ENCODE data around the gene CDK15.
A peak's percentile ranks its signal among the peaks of the same experiment; 100 is the strongest.

Gene CDK15

GRCh38 chr2:201886504-201886903, 80.2 kb downstream of the CDK15 start:
- Histone ChIP-seq H3K9ac (no peak overlapping the region), H3K9me3 (ENCODE audit: control insufficient read depth, low read length) (no peaks in the 10 kb centered on the region), H3K79me2 (no peaks in the 10 kb centered on the region), H3K36me3 (ENCODE audit: control insufficient read depth, insufficient read depth, low read length) (no peaks in the 10 kb centered on the region), H3K4me2 (ENCODE audit: low read length) (no peak overlapping the region), H3K4me1 (peaks cover 7% of the 10 kb centered on the region), H3K27ac (no peak overlapping the region), H3K27me3 (ENCODE audit: control insufficient read depth, insufficient read depth, low read length) (no peaks in the 10 kb centered on the region), H2AFZ (no peak overlapping the region), H3K4me3 (ENCODE audit: low read depth, low read length) (no peak overlapping the region)
- TF ChIP-seq CTCF (IDR thresholded peaks at IDR 0.05), result no peak

- H3K27me3 ChIP-seq (ENCODE audit: control insufficient read depth, insufficient read depth, low read length), result no peaks in the 10 kb centered on the region
- H3K79me2 ChIP-seq, result no peaks in the 10 kb centered on the region
- H2AFZ ChIP-seq, result peak overlapping the region; percentile 31
- no peak overlapping the region for H3K27ac ChIP-seq
- peaks cover 7% of the 10 kb centered on the region for H3K4me1 ChIP-seq
- TF ChIP-seq CTCF (IDR thresholded peaks at IDR 0.05), result no peak
- H3K9ac ChIP-seq, result no peak overlapping the region
- no peaks in the 10 kb centered on the region for H3K9me3 ChIP-seq (ENCODE audit: control insufficient read depth, low read length)
- H3K4me3 ChIP-seq (ENCODE audit: low read depth, low read length), result no peak overlapping the region
- peak overlapping the region; percentile 53 for H3K4me2 ChIP-seq (ENCODE audit: low read length)
- no peaks in the 10 kb centered on the region for H3K36me3 ChIP-seq (ENCODE audit: control insufficient read depth, insufficient read depth, low read length)
Measured at GRCh38 chr2:201887773-201888425, 81.6 kb downstream of the CDK15 start.

GRCh38 chr2:201888426-201888800, 82.1 kb downstream of the CDK15 start:
- TF ChIP-seq CTCF (IDR thresholded peaks at IDR 0.05), result no peak
- Histone ChIP-seq H3K79me2 (no peaks in the 10 kb centered on the region), H3K27ac (no peak overlapping the region), H2AFZ (peak overlapping the region; percentile 31), H3K9me3 (ENCODE audit: control insufficient read depth, low read length) (no peaks in the 10 kb centered on the region), H3K4me2 (ENCODE audit: low read length) (peak overlapping the region; percentile 53), H3K4me1 (peaks cover 7% of the 10 kb centered on the region), H3K36me3 (ENCODE audit: control insufficient read depth, insufficient read depth, low read length) (no peaks in the 10 kb centered on the region), H3K4me3 (ENCODE audit: low read depth, low read length) (no peak overlapping the region), H3K27me3 (ENCODE audit: control insufficient read depth, insufficient read depth, low read length) (no peaks in the 10 kb centered on the region), H3K9ac (no peak overlapping the region)

GRCh38 chr2:201890453-201890852, 84.1 kb downstream of the CDK15 start:
- Histone ChIP-seq H3K36me3 (ENCODE audit: control insufficient read depth, insufficient read depth, low read length) (no peaks in the 10 kb centered on the region), H2AFZ (no peak overlapping the region), H3K4me3 (ENCODE audit: low read depth, low read length) (no peak overlapping the region), H3K27me3 (ENCODE audit: control insufficient read depth, insufficient read depth, low read length) (no peaks in the 10 kb centered on the region), H3K9ac (no peak overlapping the region), H3K79me2 (no peaks in the 10 kb centered on the region), H3K4me1 (no peaks in the 10 kb centered on the region), H3K4me2 (ENCODE audit: low read length) (no peak overlapping the region), H3K9me3 (ENCODE audit: control insufficient read depth, low read length) (no peaks in the 10 kb centered on the region), H3K27ac (no peak overlapping the region)
- no peak for TF ChIP-seq CTCF (IDR thresholded peaks at IDR 0.05)

- no peaks in the 10 kb centered on the region for H3K4me1 ChIP-seq
- H2AFZ ChIP-seq, result no peak overlapping the region
- H3K27me3 ChIP-seq (ENCODE audit: control insufficient read depth, insufficient read depth, low read length), result no peaks in the 10 kb centered on the region
- H3K27ac ChIP-seq, result no peak overlapping the region
- H3K36me3 ChIP-seq (ENCODE audit: control insufficient read depth, insufficient read depth, low read length), result no peaks in the 10 kb centered on the region
- no peaks in the 10 kb centered on the region for H3K79me2 ChIP-seq
- H3K4me2 ChIP-seq (ENCODE audit: low read length), result no peak overlapping the region
- H3K4me3 ChIP-seq (ENCODE audit: low read depth, low read length), result no peak overlapping the region
- no peaks in the 10 kb centered on the region for H3K9me3 ChIP-seq (ENCODE audit: control insufficient read depth, low read length)
- H3K9ac ChIP-seq, result no peak overlapping the region
- no peak for TF ChIP-seq CTCF (IDR thresholded peaks at IDR 0.05)
Measured at GRCh38 chr2:201891676-201892075, 85.3 kb downstream of the CDK15 start.

All from parathyroid adenoma (tissue), 2 donors.